Testis (tissue), 3 donors: Measurements from ENCODE around the gene KLRF2. TPM values are rescaled to one million over a fixed set of nuclear protein-coding genes. Genes with fewer than 3 reads are reported as not detected.

Experiments used
- DNase-seq: peaks from one replicate; pipeline ENCODE4 v3.0.0-alpha.2; 2019
- H3K27ac ChIP-seq, 2 donors: fragments of 200-600 bp; sonication (generic); one replicate each; pipeline ENCODE4 v1.5.1; 2019
- H3K27me3 ChIP-seq: fragments of 200-600 bp; sonication (generic); one replicate; pipeline ENCODE4 v1.5.1; 2019
- H3K36me3 ChIP-seq: fragments of 200-600 bp; sonication (generic); one replicate; pipeline ENCODE4 v1.5.1; 2017; ENCODE audit warnings: low read depth; ENCODE audit errors: missing control alignments
- H3K4me1 ChIP-seq: fragments of 200-600 bp; sonication (generic); one replicate; pipeline ENCODE4 v1.5.1; 2019
- H3K4me3 ChIP-seq, 2 donors: fragments of 200-600 bp; sonication (generic); one replicate each; pipeline ENCODE4 v1.5.1; 2017 to 2019
- H3K9me3 ChIP-seq: fragments of 200-600 bp; sonication (generic); one replicate; pipeline ENCODE4 v1.5.1; 2017
- POLR2A ChIP-seq: fragments of 450-650 bp; IDR thresholded peaks from one replicate; pipeline ENCODE4 v1.6.1; 2017; ENCODE audit warnings: antibody characterized with exemption, mild to moderate bottlenecking, moderate library complexity
- WGBS, 2 donors: methylation state at CpG; one replicate each; pipeline ENCODE4 v1.1.5; 2018; 5-methylcytosine and 5-hydroxymethylcytosine counted together
- intact Hi-C: fragments of 100-400 bp; cut with DNase I; formaldehyde crosslinking; loops from one replicate; pipeline ENCODE4 v1.15.1; 2023; ENCODE audit warnings: low total_unique reads
- polyA plus RNA-seq: library from polyadenylated mRNA; stranded (reverse); fragments of 350-450 nt; fragmentation: Illumina TruSeq; extraction: RNeasy Lipid Tissue Mini Kit (QIAGEN cat#74804); gene quantifications from one replicate; pipeline ENCODE4 v1.2.3, GENCODE V29; 2014; ENCODE audit warnings: low read depth, low replicate concordance; ENCODE audit not compliant: insufficient read depth
- total RNA-seq, 2 donors: library from RNA; depleted of rRNA; stranded (reverse); fragments of >200 nt; gene quantifications; one replicate each; pipeline ENCODE4 v1.2.3, GENCODE V29; 2016
- TF ChIP-seq, protein P1 (sequence below), 3 experiments: fragments of 450-650 bp in 2 of 3; fragments of 200-600 bp in 1 of 3; sonication (generic) in 1 of 3; IDR thresholded peaks; one replicate each; pipeline ENCODE4 v1.5.1; 2016 to 2019; ENCODE audit warnings: antibody characterized with exemption in 3 of 3, mild to moderate bottlenecking in 2 of 3, moderate library complexity in 1 of 3

The KLRF2 gene
- total and polyA plus RNA-seq, 3 donors from 2014 or later, result 0.79 TPM; not detected in 2

DNA sequence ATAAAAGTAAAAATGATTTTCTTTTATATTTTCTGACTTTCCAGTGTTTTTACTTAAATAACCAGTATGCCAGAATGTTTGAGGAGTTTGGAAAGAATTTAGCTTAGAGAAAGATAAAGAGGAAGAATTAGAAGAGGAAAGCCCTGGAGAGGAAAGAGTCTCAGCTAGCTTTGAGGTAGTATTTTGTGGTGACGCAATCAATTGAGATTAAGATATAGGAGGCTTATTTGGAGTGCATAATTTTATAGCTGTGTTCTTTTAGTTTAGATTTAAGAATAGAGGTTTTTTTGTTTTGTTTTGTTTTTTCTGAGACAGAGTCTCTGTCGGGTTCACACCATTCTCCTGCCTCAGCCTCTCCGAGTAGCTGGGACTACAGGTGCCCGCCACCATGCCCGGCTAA, 30.2 kb upstream of the KLRF2 start:
- 85 to 98% methylated on average over 5 of the region's 5 CpGs for WGBS, 2 donors
- H3K9me3 ChIP-seq, result no peaks in the 10 kb centered on the region
- H3K36me3 ChIP-seq, result no peaks in the 10 kb centered on the region
- H3K27ac ChIP-seq, result no peak overlapping the region
- DNase-seq, result no peak
- no peak overlapping the region for H3K4me3 ChIP-seq
- intact Hi-C loops, result no loop called here
- no peaks in the 10 kb centered on the region for H3K27me3 ChIP-seq
- TF ChIP-seq POLR2A, result no peak
- TF ChIP-seq, protein P1, sequence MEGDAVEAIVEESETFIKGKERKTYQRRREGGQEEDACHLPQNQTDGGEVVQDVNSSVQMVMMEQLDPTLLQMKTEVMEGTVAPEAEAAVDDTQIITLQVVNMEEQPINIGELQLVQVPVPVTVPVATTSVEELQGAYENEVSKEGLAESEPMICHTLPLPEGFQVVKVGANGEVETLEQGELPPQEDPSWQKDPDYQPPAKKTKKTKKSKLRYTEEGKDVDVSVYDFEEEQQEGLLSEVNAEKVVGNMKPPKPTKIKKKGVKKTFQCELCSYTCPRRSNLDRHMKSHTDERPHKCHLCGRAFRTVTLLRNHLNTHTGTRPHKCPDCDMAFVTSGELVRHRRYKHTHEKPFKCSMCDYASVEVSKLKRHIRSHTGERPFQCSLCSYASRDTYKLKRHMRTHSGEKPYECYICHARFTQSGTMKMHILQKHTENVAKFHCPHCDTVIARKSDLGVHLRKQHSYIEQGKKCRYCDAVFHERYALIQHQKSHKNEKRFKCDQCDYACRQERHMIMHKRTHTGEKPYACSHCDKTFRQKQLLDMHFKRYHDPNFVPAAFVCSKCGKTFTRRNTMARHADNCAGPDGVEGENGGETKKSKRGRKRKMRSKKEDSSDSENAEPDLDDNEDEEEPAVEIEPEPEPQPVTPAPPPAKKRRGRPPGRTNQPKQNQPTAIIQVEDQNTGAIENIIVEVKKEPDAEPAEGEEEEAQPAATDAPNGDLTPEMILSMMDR (IDR thresholded peaks at IDR 0.05), result no peak
- H3K4me1 ChIP-seq, result no peaks in the 10 kb centered on the region

DNA sequence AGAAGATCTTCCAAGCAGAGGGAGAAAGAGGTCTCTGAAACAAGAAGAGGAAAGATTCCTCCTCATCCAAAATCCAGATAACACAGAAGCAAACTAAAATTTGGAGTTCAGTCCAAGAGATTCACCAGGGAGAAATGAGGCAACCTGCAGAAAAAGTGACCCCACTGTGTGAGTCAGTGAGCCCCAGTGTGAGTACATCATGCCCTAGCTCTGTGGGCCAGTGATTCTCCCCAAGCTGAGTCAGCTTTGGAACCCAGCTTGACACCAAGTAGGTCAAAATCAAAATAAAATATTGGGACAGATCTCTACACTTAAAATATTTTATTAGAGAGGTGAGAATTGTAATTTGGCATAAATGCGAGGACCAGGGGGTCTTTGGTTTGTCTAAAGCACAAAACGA, 29.4 kb upstream of the KLRF2 start:
- Histone ChIP-seq H3K27me3 (no peaks in the 10 kb centered on the region), H3K27ac (no peak overlapping the region), H3K9me3 (no peaks in the 10 kb centered on the region), H3K4me1 (no peaks in the 10 kb centered on the region), H3K4me3 (no peak overlapping the region), H3K36me3 (no peaks in the 10 kb centered on the region)
- WGBS, 2 donors, result 93% methylated on average over 2 of the region's 2 CpGs
- intact Hi-C loops, result no loop called here
- no peak for DNase-seq
- TF ChIP-seq, protein P1 (IDR thresholded peaks at IDR 0.05), result no peak
- TF ChIP-seq POLR2A, result no peak

GRCh38 chr12:9856151-9856550, 25.1 kb upstream of the KLRF2 start:
- H3K9me3 ChIP-seq, result no peaks in the 10 kb centered on the region
- H3K27me3 ChIP-seq, result no peaks in the 10 kb centered on the region
- DNase-seq, result no peak
- H3K27ac ChIP-seq, result no peak overlapping the region
- no peaks in the 10 kb centered on the region for H3K4me1 ChIP-seq
- 78 to 100% methylated on average over 1 of the region's 1 CpG for WGBS, 2 donors
- intact Hi-C loops, result no loop called here
- no peak overlapping the region for H3K4me3 ChIP-seq
- TF ChIP-seq POLR2A, result no peak
- TF ChIP-seq, protein P1 (IDR thresholded peaks at IDR 0.05), result no peak
- H3K36me3 ChIP-seq, result no peaks in the 10 kb centered on the region

DNA sequence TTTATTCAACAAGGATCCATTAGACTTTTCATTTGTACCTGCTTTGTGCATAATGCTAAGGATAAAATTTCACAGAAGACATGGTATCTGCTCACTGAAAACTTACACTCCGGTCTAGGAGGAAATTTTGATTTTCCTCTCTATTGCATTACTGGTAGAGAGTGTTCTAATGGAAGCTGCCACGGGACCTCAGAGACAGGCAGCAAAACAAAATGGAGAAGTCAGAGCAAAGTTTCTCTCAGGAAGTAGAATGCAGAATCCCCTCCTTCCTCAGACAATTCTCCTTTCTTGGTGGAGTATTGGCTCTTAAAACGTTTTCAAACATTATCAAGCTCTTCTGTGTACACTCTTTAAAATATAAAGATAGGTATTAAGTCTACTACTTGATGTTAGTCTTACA, 24.4 kb upstream of the KLRF2 start:
- intact Hi-C loops, result no loop called here
- TF ChIP-seq, protein P1 (IDR thresholded peaks at IDR 0.05), result no peak
- no peak for TF ChIP-seq POLR2A

GRCh38 chr12:9858135-9858534, 23.2 kb upstream of the KLRF2 start:
- Histone ChIP-seq H3K27me3 (no peaks in the 10 kb centered on the region), H3K4me3 (no peak overlapping the region), H3K27ac (no peak overlapping the region), H3K36me3 (no peaks in the 10 kb centered on the region), H3K9me3 (no peaks in the 10 kb centered on the region), H3K4me1 (no peaks in the 10 kb centered on the region)
- TF ChIP-seq, protein P1 (IDR thresholded peaks at IDR 0.05), result no peak
- no peak for TF ChIP-seq POLR2A
- intact Hi-C loops, result no loop called here
- no peak for DNase-seq

More for the DNA sequence above, 24.4 kb upstream of the KLRF2 start:
- Histone ChIP-seq H3K27me3 (no peaks in the 10 kb centered on the region), H3K4me3 (no peak overlapping the region), H3K9me3 (no peaks in the 10 kb centered on the region), H3K36me3 (no peaks in the 10 kb centered on the region), H3K27ac (no peak overlapping the region), H3K4me1 (no peaks in the 10 kb centered on the region)
- no peak for DNase-seq
- WGBS, 2 donors, result 76% methylated on average over 3 of the region's 3 CpGs
